Rectal smooth muscle tissue (tissue), 1 donor: ENCODE measurements around the gene ARID1A.

Experiments
- H3K27ac ChIP-seq: one replicate; pipeline ENCODE4 v1.7.0; 2013; ENCODE audit warnings: low read depth, low read length, inconsistent platforms
- H3K27me3 ChIP-seq: one replicate; pipeline ENCODE4 v1.7.0; 2013; ENCODE audit warnings: low read length; ENCODE audit not compliant: control insufficient read depth, insufficient read depth
- H3K36me3 ChIP-seq: one replicate; pipeline ENCODE4 v1.7.0; 2013; ENCODE audit warnings: low read length; ENCODE audit not compliant: control insufficient read depth, insufficient read depth
- H3K4me1 ChIP-seq: one replicate; pipeline ENCODE4 v1.7.0; 2013; ENCODE audit warnings: low read length; ENCODE audit not compliant: control insufficient read depth, insufficient read depth
- H3K4me3 ChIP-seq: one replicate; pipeline ENCODE4 v1.7.0; 2013; ENCODE audit warnings: low read length
- H3K9ac ChIP-seq: one replicate; pipeline ENCODE4 v1.7.0; 2013; ENCODE audit warnings: low read length

The ARID1A gene

GRCh38 chr1:26759531-26759930 is 63.7 kb downstream of the ARID1A start:
- Histone ChIP-seq H3K4me1 (no peaks in the 10 kb centered on the region), H3K27ac (no peak overlapping the region), H3K36me3 (peaks cover 23% of the 10 kb centered on the region), H3K4me3 (no peak overlapping the region), H3K9ac (no peak overlapping the region), H3K27me3 (no peaks in the 10 kb centered on the region)

GRCh38 chr1:26761217-26761616 is 65.4 kb downstream of the ARID1A start:
- no peak overlapping the region for H3K27ac ChIP-seq

GRCh38 chr1:26767714-26768113 is 71.9 kb downstream of the ARID1A start:
- Histone ChIP-seq H3K9ac (no peak overlapping the region), H3K4me1 (peaks cover 20% of the 10 kb centered on the region), H3K27ac (no peak overlapping the region), H3K4me3 (no peak overlapping the region), H3K27me3 (no peaks in the 10 kb centered on the region), H3K36me3 (peaks cover 70% of the 10 kb centered on the region)

More at GRCh38 chr1:26761217-26761616, 65.4 kb downstream of the ARID1A start:
- H3K9ac ChIP-seq = no peak overlapping the region
- H3K4me1 ChIP-seq = no peaks in the 10 kb centered on the region
- peaks cover 29% of the 10 kb centered on the region for H3K36me3 ChIP-seq
- no peaks in the 10 kb centered on the region for H3K27me3 ChIP-seq
- H3K4me3 ChIP-seq = no peak overlapping the region

- Histone ChIP-seq H3K9ac (no peak overlapping the region), H3K27me3 (no peaks in the 10 kb centered on the region), H3K4me3 (no peak overlapping the region), H3K27ac (peak overlapping the region; percentile 43), H3K36me3 (peaks cover 72% of the 10 kb centered on the region), H3K4me1 (peaks cover 21% of the 10 kb centered on the region)
Measured at GRCh38 chr1:26768755-26769154, 72.9 kb downstream of the ARID1A start.

- H3K27ac ChIP-seq = no peak overlapping the region
- H3K36me3 ChIP-seq = peaks cover 83% of the 10 kb centered on the region
- peaks cover 27% of the 10 kb centered on the region for H3K4me1 ChIP-seq
Measured at GRCh38 chr1:26771285-26771642, 75.4 kb downstream of the ARID1A start.

GRCh38 chr1:26771643-26772321 is 76.0 kb downstream of the ARID1A start:
- H3K9ac ChIP-seq = no peak overlapping the region
- no peaks in the 10 kb centered on the region for H3K27me3 ChIP-seq
- peak overlapping the region; percentile 44 for H3K27ac ChIP-seq
- peaks cover 79% of the 10 kb centered on the region for H3K36me3 ChIP-seq
- peaks cover 27% of the 10 kb centered on the region for H3K4me1 ChIP-seq
- no peak overlapping the region for H3K4me3 ChIP-seq

More at GRCh38 chr1:26771285-26771642, 75.4 kb downstream of the ARID1A start:
- no peak overlapping the region for H3K4me3 ChIP-seq
- no peaks in the 10 kb centered on the region for H3K27me3 ChIP-seq
- no peak overlapping the region for H3K9ac ChIP-seq

- Histone ChIP-seq H3K36me3 (peaks cover 72% of the 10 kb centered on the region), H3K9ac (no peak overlapping the region), H3K27ac (peak overlapping the region; percentile 51), H3K4me1 (peaks cover 27% of the 10 kb centered on the region), H3K4me3 (no peak overlapping the region), H3K27me3 (no peaks in the 10 kb centered on the region)
Measured at GRCh38 chr1:26772687-26773086, 76.9 kb downstream of the ARID1A start.

- no peak overlapping the region for H3K4me3 ChIP-seq
- H3K36me3 ChIP-seq = peaks cover 70% of the 10 kb centered on the region
- H3K4me1 ChIP-seq = peaks cover 18% of the 10 kb centered on the region
- no peaks in the 10 kb centered on the region for H3K27me3 ChIP-seq
- no peak overlapping the region for H3K27ac ChIP-seq
- no peak overlapping the region for H3K9ac ChIP-seq
Measured at GRCh38 chr1:26774462-26774861, 78.6 kb downstream of the ARID1A start.

- Histone ChIP-seq H3K9ac (no peak overlapping the region), H3K27me3 (no peaks in the 10 kb centered on the region), H3K27ac (no peak overlapping the region), H3K36me3 (peaks cover 72% of the 10 kb centered on the region), H3K4me3 (no peak overlapping the region), H3K4me1 (peaks cover 18% of the 10 kb centered on the region)
Measured at GRCh38 chr1:26775666-26776065, 79.9 kb downstream of the ARID1A start.

GRCh38 chr1:26779098-26779668 is 83.4 kb downstream of the ARID1A start:
- H3K4me3 ChIP-seq = no peak overlapping the region
- no peak overlapping the region for H3K9ac ChIP-seq
- peaks cover 43% of the 10 kb centered on the region for H3K36me3 ChIP-seq
- H3K27me3 ChIP-seq = no peaks in the 10 kb centered on the region
- H3K4me1 ChIP-seq = peaks cover 13% of the 10 kb centered on the region
- H3K27ac ChIP-seq = no peak overlapping the region

- peaks cover 11% of the 10 kb centered on the region for H3K4me1 ChIP-seq
- H3K36me3 ChIP-seq = peaks cover 30% of the 10 kb centered on the region
- no peak overlapping the region for H3K4me3 ChIP-seq
- no peak overlapping the region for H3K9ac ChIP-seq
- no peak overlapping the region for H3K27ac ChIP-seq
- no peaks in the 10 kb centered on the region for H3K27me3 ChIP-seq
Measured at GRCh38 chr1:26780344-26780957, 84.6 kb downstream of the ARID1A start.

GRCh38 chr1:26781206-26781825 is 85.5 kb downstream of the ARID1A start:
- Histone ChIP-seq H3K4me1 (peaks cover 14% of the 10 kb centered on the region), H3K4me3 (no peak overlapping the region), H3K27ac (no peak overlapping the region), H3K36me3 (peaks cover 28% of the 10 kb centered on the region), H3K27me3 (no peaks in the 10 kb centered on the region), H3K9ac (no peak overlapping the region)
